GM12878 (cell line): Measurements from ENCODE around the gene HDGF. TPM values are rescaled to one million over a fixed set of nuclear protein-coding genes. Genes with fewer than 3 reads are reported as not detected.

Source experiments
- ATAC-seq: fragments of 200-7000 bp; cut with Tn5 transposase; 3 replicates; pipeline ENCODE4 v1.9.1; 2020; ENCODE audit warnings: mild to moderate bottlenecking, moderate library complexity
- BruUV-seq: library from RNA; stranded (reverse); fragments of 400-500 nt; replicated peaks from 2 replicates; lab custom pipeline; 2021; lab: Mats Ljungman, UMichigan
- CTCF ChIA-PET: fragments of 300-600 bp; sonication (Branson Sonifier 250); formaldehyde crosslinking; extraction: SDS; loops from one replicate; lab custom pipeline; 2021; ENCODE audit warnings: inconsistent platforms; lab: Yijun Ruan, JAX
- POLR2A ChIA-PET: fragments of 350-600 bp; formaldehyde crosslinking; extraction: SDS; loops from one replicate; lab custom pipeline; 2021; ENCODE audit warnings: inconsistent platforms; lab: Charles Lee
- RAD21 ChIA-PET: fragments of 300-600 bp; sonication (Branson Sonifier 250); formaldehyde crosslinking; loops from one replicate; lab custom pipeline; 2023; ENCODE audit warnings: antibody characterized with exemption; ENCODE audit not compliant: unreplicated experiment; lab: Charles Lee
- SMC1A ChIA-PET: fragments of 300-600 bp; sonication (Branson Sonifier 250); formaldehyde crosslinking; loops from one replicate; lab custom pipeline; 2023; ENCODE audit not compliant: unreplicated experiment, uncharacterized antibody; lab: Charles Lee
- DNase-seq: peaks from one replicate; pipeline ENCODE4 v3.0.0-alpha.2; 2011; ENCODE audit warnings: low read depth, low spot score
- FAIRE-seq: peaks from 3 replicates; lab custom pipeline; 2011; peaks lifted over from hg19 to GRCh38; lab: Jason Lieb, UNC
- H2AFZ ChIP-seq: 2 replicates; pipeline ENCODE4 v1.6.0; 2011; ENCODE audit warnings: low read depth, low read length, control low read depth; ENCODE audit not compliant: control insufficient read depth
- H3K27ac ChIP-seq: 2 replicates; pipeline ENCODE4 v1.5.1; 2011; ENCODE audit warnings: control low read depth; ENCODE audit not compliant: control insufficient read depth, insufficient read depth
- H3K27me3 ChIP-seq, 2 experiments: replicated peaks in 1 of 2; 2 replicates each; pipeline versions ENCODE4 v1.6.0 to v1.6.1; 2011; ENCODE audit warnings: low read length in 1 of 2; ENCODE audit not compliant: control insufficient read depth in 2 of 2, insufficient read depth in 2 of 2
- H3K36me3 ChIP-seq, 2 experiments: 2 replicates each; pipeline ENCODE4 v1.5.1; 2011; ENCODE audit warnings: low read length in 1 of 2; ENCODE audit not compliant: control insufficient read depth in 2 of 2, insufficient read depth in 2 of 2
- H3K4me1 ChIP-seq: 2 replicates; pipeline ENCODE4 v1.6.1; 2011; ENCODE audit warnings: mild to moderate bottlenecking, low read length, moderate library complexity, mixed read lengths; ENCODE audit not compliant: control insufficient read depth, insufficient read depth
- H3K4me2 ChIP-seq: 2 replicates; pipeline ENCODE4 v1.6.0; 2011; ENCODE audit warnings: control low read depth; ENCODE audit not compliant: control insufficient read depth, insufficient read depth
- H3K4me3 ChIP-seq: fragments of 200-600 bp; sonication (generic); 2 replicates; pipeline ENCODE4 v1.5.1; 2016
- H3K79me2 ChIP-seq: 2 replicates; pipeline ENCODE4 v1.6.0; 2011; ENCODE audit warnings: low read length; ENCODE audit not compliant: control insufficient read depth, insufficient read depth
- H3K9ac ChIP-seq: 2 replicates; pipeline ENCODE4 v1.8.0; 2011; ENCODE audit warnings: low read length, control low read depth, mixed read lengths; ENCODE audit not compliant: control insufficient read depth, insufficient read depth
- H3K9me3 ChIP-seq: replicated peaks from 3 replicates; pipeline ENCODE4 v1.5.1; 2011; ENCODE audit warnings: mild to moderate bottlenecking, low read length; ENCODE audit not compliant: control insufficient read depth, insufficient read depth
- H4K20me1 ChIP-seq: 2 replicates; pipeline ENCODE4 v1.6.0; 2011; ENCODE audit not compliant: control insufficient read depth, insufficient read depth
- BHLHE40 ChIP-seq, 2 experiments: fragments of 450-650 bp in 1 of 2; IDR thresholded peaks; 2 replicates each; pipeline ENCODE4 v1.6.1; 2011 to 2017; ENCODE audit warnings: low read depth in 2 of 2, borderline replicate concordance in 1 of 2, improper control_type of control experiment in 1 of 2, low read length in 1 of 2, mild to moderate bottlenecking in 1 of 2
- CBX5 ChIP-seq: sonication (generic); IDR thresholded peaks from 2 replicates; pipeline ENCODE4 v1.6.1; 2016; ENCODE audit warnings: low read depth, moderate library complexity, mild to moderate bottlenecking, inconsistent platforms
- CEBPZ ChIP-seq: fragments of 150-350 bp; IDR thresholded peaks from 2 replicates; pipeline ENCODE4 v1.6.1; 2016; ENCODE audit warnings: low read depth, low read length
- IKZF2 ChIP-seq, 2 experiments: fragments of 450-650 bp; IDR thresholded peaks; 2 replicates each; pipeline ENCODE4 v1.6.1; 2017; ENCODE audit warnings: mild to moderate bottlenecking in 2 of 2, moderate library complexity in 2 of 2
- LARP7 ChIP-seq: fragments of 450-650 bp; IDR thresholded peaks from 2 replicates; pipeline ENCODE4 v1.6.1; 2017; ENCODE audit warnings: mild to moderate bottlenecking
- NBN ChIP-seq: fragments of 450-650 bp; IDR thresholded peaks from 2 replicates; pipeline ENCODE4 v1.6.1; 2016
- NR2C2 ChIP-seq: IDR thresholded peaks from 2 replicates; pipeline ENCODE4 v1.6.1; 2011; ENCODE audit warnings: borderline replicate concordance, low read depth; ENCODE audit not compliant: control insufficient read depth, insufficient read length
- PAX8 ChIP-seq: fragments of 450-650 bp; IDR thresholded peaks from 2 replicates; pipeline ENCODE4 v1.6.1; 2017; ENCODE audit warnings: mild to moderate bottlenecking, moderate library complexity
- PBX3 ChIP-seq: IDR thresholded peaks from 2 replicates; pipeline ENCODE4 v1.6.1; 2011; ENCODE audit warnings: mild to moderate bottlenecking, low read depth, low read length, moderate library complexity; ENCODE audit not compliant: insufficient replicate concordance
- POLR2A ChIP-seq: IDR thresholded peaks from 2 replicates; pipeline ENCODE4 v1.6.1; 2011; ENCODE audit warnings: low read depth, mild to moderate bottlenecking, low read length
- ZBTB4 ChIP-seq: fragments of 450-650 bp; formaldehyde crosslinking; IDR thresholded peaks from 2 replicates; pipeline ENCODE4 v1.4.0; 2022; ENCODE audit warnings: mild to moderate bottlenecking, moderate library complexity
- WGBS: methylation state at CpG from one replicate; pipeline ENCODE4 v1.1.6; 2016; ENCODE audit warnings: low lambda C conversion rate; ENCODE audit not compliant: insufficient replicate concordance, insufficient coverage; ENCODE audit errors: missing lambda C conversion rate; 5-methylcytosine and 5-hydroxymethylcytosine counted together
- in situ Hi-C: fragments of 300-500 bp; cut with MboI; formaldehyde crosslinking; loops from 9 replicates; pipeline ENCODE4 v1.14.3; 2018; ENCODE audit warnings: mixed read lengths
- intact Hi-C: fragments of 100-400 bp; cut with micrococcal nuclease; formaldehyde crosslinking; loops from one replicate; pipeline ENCODE4 v1.14.2; 2022; ENCODE audit not compliant: unreplicated experiment
- polyA plus RNA-seq, 11 experiments: library from polyadenylated mRNA; depleted of rRNA in 4 of 11; unstranded in 6 of 11; stranded (reverse) in 5 of 11; fragments of >200 nt; fragmentation: Nextera tagmentation in 4 of 11; fragmentation: Illumina TruSeq in 1 of 11; extraction: Ambion mirVana in 4 of 11; extraction: Trizol in 1 of 11; gene quantifications; 1 replicate in 1 of 11; 2 replicates in 10 of 11; pipeline versions ENCODE4 v1.2.1 to v1.2.3, GENCODE V29; 2011 to 2016; ENCODE audit warnings: inconsistent platforms in 2 of 11, missing spikeins in 2 of 11, low read depth in 1 of 11
- total RNA-seq, 4 experiments: library from RNA; depleted of rRNA in 3 of 4; stranded (reverse); fragments of >200 nt in 3 of 4; fragmentation: Illumina TruSeq in 1 of 4; extraction: Trizol in 1 of 4; gene quantifications; 2 replicates each; pipeline versions ENCODE4 v1.2.1 to v1.2.3, GENCODE V29; 2013 to 2021

The HDGF gene
- total and polyA plus RNA-seq, 10 of the 15 experiments (the other 5 are each of a cell fraction or from before 2014, with no cell fraction given), result 28.3 to 372 (median 209) TPM

GRCh38 chr1:156747742-156748669, 3.5 kb downstream of the HDGF start:
- Histone ChIP-seq H4K20me1 (no peaks in the 10 kb centered on the region), H3K4me3 (peak overlapping the region; percentile 99), H3K4me2 (peak overlapping the region; percentile 99), H3K4me1 (peaks cover 20% of the 10 kb centered on the region), H3K9ac (peak overlapping the region; percentile 98), H3K79me2 (peaks cover 81% of the 10 kb centered on the region), H2AFZ (no peak overlapping the region), H3K27me3 (no peaks in the 10 kb centered on the region), H3K9me3 (no peaks in the 10 kb centered on the region), H3K27ac (peak overlapping the region; percentile 99), H3K36me3 (peaks cover 16 to 21% of the 10 kb centered on the region in 2 experiments; a peak in 3 of 4 replicates)
- ChIA-PET CTCF (interaction anchor here (0.6 to 1.9 kb wide), 5 partner anchors 19 to 144 kb away, joined by 3 to 16 read pairs (median 4); partner anchors contain the start of genes ISG20L2, METTL25B and PRCC), POLR2A (interaction anchor here (0.5 to 1.0 kb wide), 6 partner anchors 20 to 1213 kb away, joined by 3 to 7 read pairs (median 3); partner anchors contain the start of gene PRCC), SMC1A (interaction anchor here (0.5 to 3.5 kb wide), 4 partner anchors 8 to 142 kb away, joined by 3 to 20 read pairs (median 9); partner anchors contain the start of gene PRCC), RAD21 (interaction anchor here (1.0 to 2.2 kb wide), 2 partner anchors 21 to 58 kb away, joined by 4 to 12 read pairs; partner anchors contain the start of gene METTL25B)
- in situ Hi-C loops (no loop called here), intact Hi-C loops (loop anchor here (10.0 kb wide), 1 partner anchor 243 kb away; the partner anchor contains the start of gene MEF2D)
- ATAC-seq, result no peak
- no peak for FAIRE-seq
- 0% methylated on average over 8 of the region's 8 CpGs for WGBS
- DNase-seq, result no peak
- BruUV-seq, result no TSS peak
- no peak for TF ChIP-seq NR2C2
- TF ChIP-seq PAX8, result no peak
- TF ChIP-seq PBX3, result no peak
- TF ChIP-seq CBX5, result no peak
- peak; percentile 19; the same call in 1 of the 2 replicates for TF ChIP-seq POLR2A
- TF ChIP-seq CEBPZ, result no peak
- TF ChIP-seq ZBTB4, result no peak
- no peak for TF ChIP-seq NBN
- 0 out of 2 replicates have a peak, but pooled peaks have one; percentile 12 for TF ChIP-seq LARP7
- TF ChIP-seq BHLHE40 (IDR thresholded peaks at IDR 0.05; ENCODE audit: borderline replicate concordance in 1 of 2, low read depth in 2 of 2, low read length in 1 of 2), result 0 out of 4 replicates have a peak, but pooled peaks of 1 of the 2 experiments have one; percentile 7
- TF ChIP-seq IKZF2 (IDR thresholded peaks at IDR 0.05), result no peak
